ENCODE results near the gene SMIM17. TPM values are rescaled to one million over a fixed set of nuclear protein-coding genes. Genes with fewer than 3 reads are reported as not detected.

SMIM17 gene
- total RNA-seq, 1 donor from 2014 or later = not detected

GRCh38 chr19:56654151-56654550 is 11.2 kb downstream of the SMIM17 start:
- intact Hi-C loops (cut with micrococcal nuclease) = no loop called here
- H3K27ac ChIP-seq (replicated peaks) = no peak overlapping the region
- H3K4me3 ChIP-seq = no peak overlapping the region
- H3K4me1 ChIP-seq = no peaks in the 10 kb centered on the region
- H3K9me3 ChIP-seq (replicated peaks) = peaks cover 20% of the 10 kb centered on the region
- DNase-seq = no peak
- no peaks in the 10 kb centered on the region for H3K36me3 ChIP-seq
- no peaks in the 10 kb centered on the region for H3K27me3 ChIP-seq (ENCODE audit: low read depth)
- TF ChIP-seq CTCF (IDR thresholded peaks at IDR 0.05; ENCODE audit: borderline replicate concordance) = no peak

GRCh38 chr19:56660381-56661107 is 17.6 kb downstream of the SMIM17 start:
- H3K4me3 ChIP-seq = peak overlapping the region; percentile 48

GRCh38 chr19:56661248-56661647 is 18.3 kb downstream of the SMIM17 start:
- no peak for DNase-seq
- intact Hi-C loops (cut with micrococcal nuclease) = no loop called here
- peaks cover 8% of the 10 kb centered on the region for H3K9me3 ChIP-seq (replicated peaks)
- H3K36me3 ChIP-seq = peaks cover 33% of the 10 kb centered on the region
- no peak overlapping the region for H3K27ac ChIP-seq (replicated peaks)
- TF ChIP-seq CTCF (IDR thresholded peaks at IDR 0.05; ENCODE audit: borderline replicate concordance) = no peak
- no peaks in the 10 kb centered on the region for H3K27me3 ChIP-seq (ENCODE audit: low read depth)
- no peak overlapping the region for H3K4me3 ChIP-seq
- peaks cover 8% of the 10 kb centered on the region for H3K4me1 ChIP-seq

More at GRCh38 chr19:56660381-56661107, 17.6 kb downstream of the SMIM17 start:
- Histone ChIP-seq H3K27me3 (ENCODE audit: low read depth) (no peaks in the 10 kb centered on the region), H3K36me3 (peaks cover 33% of the 10 kb centered on the region), H3K27ac (replicated peaks) (no peak overlapping the region), H3K4me1 (peaks cover 8% of the 10 kb centered on the region), H3K9me3 (replicated peaks) (peaks cover 11% of the 10 kb centered on the region)
- peak; percentile 27 for DNase-seq
- intact Hi-C loops (cut with micrococcal nuclease) = no loop called here
- TF ChIP-seq CTCF (IDR thresholded peaks at IDR 0.05; ENCODE audit: borderline replicate concordance) = peak; percentile 62

- no peak for DNase-seq
These were observed 21.1 kb downstream of the SMIM17 start for GRCh38 chr19:56663931-56664500.

GRCh38 chr19:56664511-56664910 is 21.6 kb downstream of the SMIM17 start:
- intact Hi-C loops (cut with micrococcal nuclease) = no loop called here
- Histone ChIP-seq H3K27ac (replicated peaks) (no peak overlapping the region), H3K9me3 (replicated peaks) (peaks cover 8% of the 10 kb centered on the region), H3K4me1 (peaks cover 8% of the 10 kb centered on the region), H3K4me3 (no peak overlapping the region), H3K36me3 (peaks cover 35% of the 10 kb centered on the region), H3K27me3 (ENCODE audit: low read depth) (no peaks in the 10 kb centered on the region)
- no peak for DNase-seq
- no peak for TF ChIP-seq CTCF (IDR thresholded peaks at IDR 0.05; ENCODE audit: borderline replicate concordance)

More at GRCh38 chr19:56663931-56664500, 21.1 kb downstream of the SMIM17 start:
- Histone ChIP-seq H3K36me3 (peaks cover 35% of the 10 kb centered on the region), H3K9me3 (replicated peaks) (peaks cover 8% of the 10 kb centered on the region), H3K27ac (replicated peaks) (no peak overlapping the region), H3K27me3 (ENCODE audit: low read depth) (no peaks in the 10 kb centered on the region), H3K4me1 (peaks cover 8% of the 10 kb centered on the region), H3K4me3 (no peak overlapping the region)
- TF ChIP-seq CTCF (IDR thresholded peaks at IDR 0.05; ENCODE audit: borderline replicate concordance) = no peak
- intact Hi-C loops (cut with micrococcal nuclease) = no loop called here
